Liver (tissue), 3 donors: ENCODE results near the gene ZNF664.

Source experiments
- EGR1 ChIP-seq, 2 donors: IDR thresholded peaks; 2 replicates each; pipeline ENCODE4 v1.6.1; 2016 to 2018; ENCODE audit warnings: antibody characterized with exemption in 2 of 2, low read depth in 2 of 2
- RAD21 ChIP-seq, 2 donors: IDR thresholded peaks; 2 replicates each; pipeline ENCODE4 v1.6.1; 2016; ENCODE audit warnings: antibody characterized with exemption in 2 of 2, mild to moderate bottlenecking in 2 of 2
- RXRA ChIP-seq, 2 donors: IDR thresholded peaks; 2 replicates each; pipeline ENCODE4 v1.6.1; 2017 to 2018; ENCODE audit warnings: antibody characterized with exemption in 2 of 2, mild to moderate bottlenecking in 1 of 2
- SP1 ChIP-seq: IDR thresholded peaks from 2 replicates; pipeline ENCODE4 v1.6.1; 2018; ENCODE audit warnings: antibody characterized with exemption, mild to moderate bottlenecking
- TAF1 ChIP-seq: conservative IDR thresholded peaks from 2 replicates; pipeline ENCODE4 v1.6.1; 2016; ENCODE audit warnings: antibody characterized with exemption, mild to moderate bottlenecking
- YY1 ChIP-seq: IDR thresholded peaks from 2 replicates; pipeline ENCODE4 v1.6.1; 2016; ENCODE audit warnings: antibody characterized with exemption, mild to moderate bottlenecking
- TF ChIP-seq, protein P1 (sequence below): fragments of 150-350 bp; IDR thresholded peaks from 2 replicates; pipeline ENCODE4 v1.5.1; 2017; ENCODE audit warnings: improper control_type of control experiment, low read depth, low read length; ENCODE audit not compliant: missing input control
- TF ChIP-seq, protein P2 (sequence below): IDR thresholded peaks from 2 replicates; pipeline ENCODE4 v1.6.1; 2016; ENCODE audit warnings: antibody characterized with exemption
- TF ChIP-seq, protein P3 (sequence below): IDR thresholded peaks from 2 replicates; pipeline ENCODE4 v1.6.1; 2016; ENCODE audit warnings: antibody characterized with exemption, mild to moderate bottlenecking
- donor health status: healthy.
- donor health status: healthy.

DNA sequence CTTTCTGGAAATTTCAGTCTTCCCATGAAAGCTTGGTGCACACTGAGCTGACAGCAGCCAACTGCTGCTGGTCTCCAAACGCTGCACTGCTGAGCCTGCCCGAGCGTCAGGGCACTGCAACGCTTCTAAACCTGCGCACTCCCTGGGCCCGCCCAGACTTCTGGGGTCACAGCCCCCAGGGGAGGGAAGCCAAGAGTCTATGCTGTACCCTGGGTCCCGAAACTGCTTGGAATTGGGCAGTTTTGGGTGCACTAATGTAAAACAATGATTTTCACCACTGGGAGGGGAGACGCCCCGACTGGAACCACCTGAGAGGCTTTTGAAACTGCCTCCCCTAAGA, 32.4 kb upstream of the ZNF664 start:
- TF ChIP-seq, protein P1, sequence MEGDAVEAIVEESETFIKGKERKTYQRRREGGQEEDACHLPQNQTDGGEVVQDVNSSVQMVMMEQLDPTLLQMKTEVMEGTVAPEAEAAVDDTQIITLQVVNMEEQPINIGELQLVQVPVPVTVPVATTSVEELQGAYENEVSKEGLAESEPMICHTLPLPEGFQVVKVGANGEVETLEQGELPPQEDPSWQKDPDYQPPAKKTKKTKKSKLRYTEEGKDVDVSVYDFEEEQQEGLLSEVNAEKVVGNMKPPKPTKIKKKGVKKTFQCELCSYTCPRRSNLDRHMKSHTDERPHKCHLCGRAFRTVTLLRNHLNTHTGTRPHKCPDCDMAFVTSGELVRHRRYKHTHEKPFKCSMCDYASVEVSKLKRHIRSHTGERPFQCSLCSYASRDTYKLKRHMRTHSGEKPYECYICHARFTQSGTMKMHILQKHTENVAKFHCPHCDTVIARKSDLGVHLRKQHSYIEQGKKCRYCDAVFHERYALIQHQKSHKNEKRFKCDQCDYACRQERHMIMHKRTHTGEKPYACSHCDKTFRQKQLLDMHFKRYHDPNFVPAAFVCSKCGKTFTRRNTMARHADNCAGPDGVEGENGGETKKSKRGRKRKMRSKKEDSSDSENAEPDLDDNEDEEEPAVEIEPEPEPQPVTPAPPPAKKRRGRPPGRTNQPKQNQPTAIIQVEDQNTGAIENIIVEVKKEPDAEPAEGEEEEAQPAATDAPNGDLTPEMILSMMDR = no peak
- TF ChIP-seq, protein P2, sequence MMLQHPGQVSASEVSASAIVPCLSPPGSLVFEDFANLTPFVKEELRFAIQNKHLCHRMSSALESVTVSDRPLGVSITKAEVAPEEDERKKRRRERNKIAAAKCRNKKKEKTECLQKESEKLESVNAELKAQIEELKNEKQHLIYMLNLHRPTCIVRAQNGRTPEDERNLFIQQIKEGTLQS = no peak
- TF ChIP-seq SP1 (no peak), RAD21 (IDR thresholded peaks at IDR 0.05) (no peak), TAF1 (no peak), YY1 (no peak), EGR1 (IDR thresholded peaks at IDR 0.05; ENCODE audit: low read depth in 2 of 2) (no peak), RXRA (IDR thresholded peaks at IDR 0.05) (no peak)
- TF ChIP-seq, protein P3, sequence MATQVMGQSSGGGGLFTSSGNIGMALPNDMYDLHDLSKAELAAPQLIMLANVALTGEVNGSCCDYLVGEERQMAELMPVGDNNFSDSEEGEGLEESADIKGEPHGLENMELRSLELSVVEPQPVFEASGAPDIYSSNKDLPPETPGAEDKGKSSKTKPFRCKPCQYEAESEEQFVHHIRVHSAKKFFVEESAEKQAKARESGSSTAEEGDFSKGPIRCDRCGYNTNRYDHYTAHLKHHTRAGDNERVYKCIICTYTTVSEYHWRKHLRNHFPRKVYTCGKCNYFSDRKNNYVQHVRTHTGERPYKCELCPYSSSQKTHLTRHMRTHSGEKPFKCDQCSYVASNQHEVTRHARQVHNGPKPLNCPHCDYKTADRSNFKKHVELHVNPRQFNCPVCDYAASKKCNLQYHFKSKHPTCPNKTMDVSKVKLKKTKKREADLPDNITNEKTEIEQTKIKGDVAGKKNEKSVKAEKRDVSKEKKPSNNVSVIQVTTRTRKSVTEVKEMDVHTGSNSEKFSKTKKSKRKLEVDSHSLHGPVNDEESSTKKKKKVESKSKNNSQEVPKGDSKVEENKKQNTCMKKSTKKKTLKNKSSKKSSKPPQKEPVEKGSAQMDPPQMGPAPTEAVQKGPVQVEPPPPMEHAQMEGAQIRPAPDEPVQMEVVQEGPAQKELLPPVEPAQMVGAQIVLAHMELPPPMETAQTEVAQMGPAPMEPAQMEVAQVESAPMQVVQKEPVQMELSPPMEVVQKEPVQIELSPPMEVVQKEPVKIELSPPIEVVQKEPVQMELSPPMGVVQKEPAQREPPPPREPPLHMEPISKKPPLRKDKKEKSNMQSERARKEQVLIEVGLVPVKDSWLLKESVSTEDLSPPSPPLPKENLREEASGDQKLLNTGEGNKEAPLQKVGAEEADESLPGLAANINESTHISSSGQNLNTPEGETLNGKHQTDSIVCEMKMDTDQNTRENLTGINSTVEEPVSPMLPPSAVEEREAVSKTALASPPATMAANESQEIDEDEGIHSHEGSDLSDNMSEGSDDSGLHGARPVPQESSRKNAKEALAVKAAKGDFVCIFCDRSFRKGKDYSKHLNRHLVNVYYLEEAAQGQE = no peak
